H1 (cell line): ENCODE data around the gene WIPF1. TPM values are rescaled to one million over a fixed set of nuclear protein-coding genes. Genes with fewer than 3 reads are reported as not detected.

Experiments
- CTCF ChIA-PET: fragments of 300-600 bp; sonication (Branson Sonifier 250); formaldehyde crosslinking; loops from one replicate; lab custom pipeline; 2021; ENCODE audit not compliant: partially characterized antibody; lab: Charles Lee
- POLR2A ChIA-PET: fragments of 300-600 bp; sonication (Branson Sonifier 250); formaldehyde crosslinking; loops from one replicate; lab custom pipeline; 2021; ENCODE audit warnings: inconsistent platforms; ENCODE audit not compliant: partially characterized antibody; lab: Charles Lee
- DNase-seq, 2 experiments: peaks; one replicate each; pipeline versions ENCODE4 v3.0.0 to v3.0.0-alpha.2; 2010 to 2022; ENCODE audit warnings: low spot score in 2 of 2, low read depth in 1 of 2, mixed read lengths in 1 of 2
- FAIRE-seq: peaks from 2 replicates; lab custom pipeline; 2011; peaks lifted over from hg19 to GRCh38; lab: Jason Lieb, UNC
- H2AFZ ChIP-seq: 2 replicates; pipeline ENCODE4 v1.8.1; 2012; ENCODE audit warnings: low read length, inconsistent platforms
- H2AK5ac ChIP-seq: 2 replicates; pipeline ENCODE4 v1.6.1; 2013; ENCODE audit warnings: low read depth, low read length
- H2BK120ac ChIP-seq: replicated peaks from 2 replicates; pipeline ENCODE3; 2013; ENCODE audit warnings: low read depth, low read length, inconsistent platforms
- H2BK12ac ChIP-seq: 2 replicates; pipeline ENCODE4 v1.6.1; 2013; ENCODE audit warnings: low read depth, low read length
- H2BK15ac ChIP-seq: 2 replicates; pipeline ENCODE4 v1.6.1; 2013; ENCODE audit warnings: low read length
- H2BK20ac ChIP-seq: 2 replicates; pipeline ENCODE4 v1.6.1; 2013; ENCODE audit warnings: low read length
- H2BK5ac ChIP-seq: 2 replicates; pipeline ENCODE4 v1.6.1; 2013; ENCODE audit warnings: low read depth, low read length
- H3K14ac ChIP-seq: 2 replicates; pipeline ENCODE4 v1.6.1; 2013; ENCODE audit warnings: inconsistent platforms; ENCODE audit not compliant: insufficient read length
- H3K18ac ChIP-seq: 2 replicates; pipeline ENCODE4 v1.6.1; 2013; ENCODE audit warnings: low read length; ENCODE audit errors: extremely low read depth
- H3K23ac ChIP-seq: 2 replicates; pipeline ENCODE4 v1.6.1; 2013; ENCODE audit warnings: inconsistent platforms; ENCODE audit not compliant: insufficient read length
- H3K23me2 ChIP-seq: 2 replicates; pipeline ENCODE4 v1.6.1; 2013; ENCODE audit warnings: low read depth, low read length
- H3K27ac ChIP-seq: 2 replicates; pipeline ENCODE4 v1.6.1; 2011; ENCODE audit warnings: low read depth, low read length, inconsistent platforms
- H3K27me3 ChIP-seq, 4 experiments: replicated peaks in 1 of 4; 1 replicate in 1 of 4; 2 replicates in 3 of 4; pipeline versions ENCODE4 v1.6.1 to v1.8.1; 2011 to 2013; ENCODE audit warnings: low read length in 3 of 4, mild to moderate bottlenecking in 3 of 4, inconsistent platforms in 2 of 4, mixed read lengths in 2 of 4, moderate library complexity in 1 of 4; ENCODE audit not compliant: control insufficient read depth in 3 of 4, insufficient read depth in 3 of 4; ENCODE audit errors: extremely low read depth in 1 of 4
- H3K36me3 ChIP-seq, 4 experiments: 2 replicates each; pipeline versions ENCODE4 v1.6.1 to v1.8.1; 2011 to 2013; ENCODE audit warnings: mild to moderate bottlenecking in 4 of 4, low read length in 3 of 4, moderate library complexity in 2 of 4, control low read depth in 1 of 4, inconsistent platforms in 1 of 4; ENCODE audit not compliant: insufficient read depth in 4 of 4, control insufficient read depth in 2 of 4
- H3K4ac ChIP-seq: replicated peaks from 2 replicates; pipeline ENCODE3; 2013; ENCODE audit warnings: low read length, low read depth, mixed read lengths, inconsistent platforms; ENCODE audit not compliant: insufficient read length
- H3K4me1 ChIP-seq, 4 experiments: replicated peaks in 1 of 4; 1 replicate in 1 of 4; 2 replicates in 3 of 4; pipeline versions ENCODE4 v1.6.1 to v1.8.1; 2011 to 2013; ENCODE audit warnings: low read length in 3 of 4, inconsistent platforms in 2 of 4, mixed read lengths in 1 of 4; ENCODE audit not compliant: insufficient read depth in 4 of 4, control insufficient read depth in 3 of 4
- H3K4me2 ChIP-seq, 2 experiments: 2 replicates each; pipeline versions ENCODE4 v1.6.1 to v1.8.1; 2011 to 2013; ENCODE audit warnings: low read depth in 2 of 2, low read length in 2 of 2, control low read depth in 1 of 2, inconsistent platforms in 1 of 2, mild to moderate bottlenecking in 1 of 2; ENCODE audit not compliant: insufficient read depth in 1 of 2
- H3K4me3 ChIP-seq, 4 experiments: fragments of 200-600, 300-600 bp in 1 of 4; sonication (generic), shearing (Covaris generic), sonication (Bioruptor Twin) in 1 of 4; 2 replicates each; pipeline versions ENCODE4 v1.5.1 to v1.8.1; 2011 to 2016; ENCODE audit warnings: low read length in 4 of 4, low read depth in 3 of 4, control low read depth in 2 of 4, inconsistent platforms in 2 of 4, mild to moderate bottlenecking in 2 of 4, mixed read lengths in 1 of 4, moderate library complexity in 1 of 4; ENCODE audit not compliant: insufficient read depth in 2 of 4; ENCODE audit errors: extremely low read depth in 1 of 4
- H3K56ac ChIP-seq: replicated peaks from 2 replicates; pipeline ENCODE3; 2013; ENCODE audit warnings: low read depth, mild to moderate bottlenecking, mixed read lengths, low read length, inconsistent platforms; ENCODE audit not compliant: insufficient read length
- H3K79me1 ChIP-seq: 2 replicates; pipeline ENCODE4 v1.6.1; 2013; ENCODE audit warnings: low read depth, low read length, control low read depth
- H3K79me2 ChIP-seq, 2 experiments: 2 replicates each; pipeline versions ENCODE4 v1.6.1 to v1.8.1; 2012 to 2013; ENCODE audit warnings: low read length in 2 of 2, mild to moderate bottlenecking in 2 of 2, inconsistent platforms in 1 of 2; ENCODE audit not compliant: insufficient read depth in 2 of 2, control insufficient read depth in 1 of 2
- H3K9ac ChIP-seq, 4 experiments: replicated peaks in 1 of 4; 1 replicate in 1 of 4; 2 replicates in 3 of 4; pipeline versions ENCODE4 v1.6.1 to v1.8.1; 2011 to 2013; ENCODE audit warnings: low read depth in 3 of 4, low read length in 3 of 4, control low read depth in 2 of 4, mild to moderate bottlenecking in 2 of 4, moderate library complexity in 2 of 4, inconsistent platforms in 1 of 4; ENCODE audit errors: extremely low read depth in 1 of 4
- H3K9me3 ChIP-seq, 2 experiments: 2 replicates each; pipeline versions ENCODE4 v1.6.1 to v1.8.1; 2012 to 2013; ENCODE audit warnings: mild to moderate bottlenecking in 2 of 2, moderate library complexity in 2 of 2, control low read depth in 1 of 2, inconsistent platforms in 1 of 2, low read depth in 1 of 2, low read length in 1 of 2, mixed read lengths in 1 of 2; ENCODE audit not compliant: insufficient read depth in 2 of 2
- H4K20me1 ChIP-seq, 2 experiments: replicated peaks in 1 of 2; 2 replicates each; pipeline versions ENCODE3 to v1.8.1; 2011 to 2013; ENCODE audit warnings: inconsistent platforms in 2 of 2, low read length in 2 of 2, mild to moderate bottlenecking in 1 of 2; ENCODE audit not compliant: insufficient read depth in 2 of 2, control insufficient read depth in 1 of 2
- H4K5ac ChIP-seq: 2 replicates; pipeline ENCODE4 v1.6.1; 2013; ENCODE audit warnings: low read length, low read depth, mixed read lengths, inconsistent platforms; ENCODE audit not compliant: insufficient read length
- H4K8ac ChIP-seq: 2 replicates; pipeline ENCODE4 v1.8.0; 2013; ENCODE audit warnings: mild to moderate bottlenecking, moderate library complexity, low read length, inconsistent platforms; ENCODE audit not compliant: insufficient read depth; ENCODE audit errors: extremely low read depth
- H4K91ac ChIP-seq: replicated peaks from 2 replicates; pipeline ENCODE3; 2013; ENCODE audit warnings: low read length, mixed read lengths, inconsistent platforms; ENCODE audit not compliant: insufficient read length
- BCL11A ChIP-seq, 2 experiments: IDR thresholded peaks; one replicate each; pipeline ENCODE4 v1.6.1; 2011; ENCODE audit warnings: low read depth in 2 of 2, low read length in 2 of 2, mild to moderate bottlenecking in 2 of 2
- BRCA1 ChIP-seq: IDR thresholded peaks from 2 replicates; pipeline ENCODE4 v1.6.1; 2012; ENCODE audit warnings: low read depth, low read length, improper control_type of control experiment
- KDM5A ChIP-seq: fragments of 200-600 bp; IDR thresholded peaks from 2 replicates; pipeline ENCODE4 v1.7.1; 2012; ENCODE audit warnings: mild to moderate bottlenecking, low read length, inconsistent platforms, mixed read lengths
- MAFK ChIP-seq: IDR thresholded peaks from 2 replicates; pipeline ENCODE4 v1.6.1; 2012; ENCODE audit warnings: low read depth, mild to moderate bottlenecking, improper control_type of control experiment, low read length
- RXRA ChIP-seq: IDR thresholded peaks from 2 replicates; pipeline ENCODE4 v1.6.1; 2011; ENCODE audit warnings: low read depth, mild to moderate bottlenecking, low read length, moderate library complexity; ENCODE audit not compliant: insufficient read depth
- TAF7 ChIP-seq: optimal IDR thresholded peaks from 2 replicates; pipeline ENCODE3; 2011; ENCODE audit warnings: low read depth, mild to moderate bottlenecking, inconsistent platforms, low read length, moderate library complexity, borderline replicate concordance
- WGBS, 2 experiments: shearing (Covaris generic) in 1 of 2; methylation state at CpG; one replicate each; pipeline versions ENCODE4 v1.1.6 to v1.1.7; 2013 to 2015; ENCODE audit warnings: low lambda C conversion rate in 2 of 2, mixed read lengths in 2 of 2, inconsistent platforms in 1 of 2, low coverage in 1 of 2, missing lambda C conversion rate in 1 of 2; ENCODE audit not compliant: insufficient replicate concordance in 2 of 2, insufficient coverage in 1 of 2, insufficient read length in 1 of 2; ENCODE audit errors: extremely low coverage in 1 of 2, missing lambda C conversion rate in 1 of 2; 5-methylcytosine and 5-hydroxymethylcytosine counted together
- polyA plus RNA-seq, 7 experiments: library from polyadenylated mRNA; depleted of rRNA in 3 of 7; stranded (reverse) in 5 of 7; unstranded in 2 of 7; fragments of >200 nt in 5 of 7; fragments of 200-250 nt in 2 of 7; gene quantifications; 1 replicate in 5 of 7; 2 replicates in 1 of 7; 4 replicates in 1 of 7; pipeline versions ENCODE4 v1.2.1 to v1.2.3, GENCODE V29; 2011 to 2013; ENCODE audit warnings: missing spikeins in 2 of 7, mixed read lengths in 2 of 7
- total RNA-seq: library from RNA; stranded (reverse); fragmentation: NEBNext Ultra II Directional; extraction: Animal tissue kit (Norgen Biotek cat#: 25700); gene quantifications from 2 replicates; pipeline ENCODE4 v1.2.1, GENCODE V29; 2021
- TF ChIP-seq, protein P1 (sequence below), 3 experiments: IDR thresholded peaks; 1 replicate in 2 of 3; 2 replicates in 1 of 3; pipeline versions ENCODE4 v1.5.1 to v1.6.1; 2011; ENCODE audit warnings: low read length in 3 of 3, mild to moderate bottlenecking in 3 of 3, inconsistent platforms in 2 of 3, low read depth in 1 of 3, moderate library complexity in 1 of 3; ENCODE audit not compliant: insufficient read depth in 1 of 3; ENCODE audit errors: control extremely low read depth in 1 of 3
- TF ChIP-seq, protein P2 (sequence below): IDR thresholded peaks from 2 replicates; pipeline ENCODE4 v1.6.1; 2012; ENCODE audit warnings: inconsistent platforms

WIPF1 gene
- total and polyA plus RNA-seq, 2 of the 8 experiments (the other 6 are each of a cell fraction or from before 2014, with no cell fraction given), result 4.7 to 5.2 TPM

DNA sequence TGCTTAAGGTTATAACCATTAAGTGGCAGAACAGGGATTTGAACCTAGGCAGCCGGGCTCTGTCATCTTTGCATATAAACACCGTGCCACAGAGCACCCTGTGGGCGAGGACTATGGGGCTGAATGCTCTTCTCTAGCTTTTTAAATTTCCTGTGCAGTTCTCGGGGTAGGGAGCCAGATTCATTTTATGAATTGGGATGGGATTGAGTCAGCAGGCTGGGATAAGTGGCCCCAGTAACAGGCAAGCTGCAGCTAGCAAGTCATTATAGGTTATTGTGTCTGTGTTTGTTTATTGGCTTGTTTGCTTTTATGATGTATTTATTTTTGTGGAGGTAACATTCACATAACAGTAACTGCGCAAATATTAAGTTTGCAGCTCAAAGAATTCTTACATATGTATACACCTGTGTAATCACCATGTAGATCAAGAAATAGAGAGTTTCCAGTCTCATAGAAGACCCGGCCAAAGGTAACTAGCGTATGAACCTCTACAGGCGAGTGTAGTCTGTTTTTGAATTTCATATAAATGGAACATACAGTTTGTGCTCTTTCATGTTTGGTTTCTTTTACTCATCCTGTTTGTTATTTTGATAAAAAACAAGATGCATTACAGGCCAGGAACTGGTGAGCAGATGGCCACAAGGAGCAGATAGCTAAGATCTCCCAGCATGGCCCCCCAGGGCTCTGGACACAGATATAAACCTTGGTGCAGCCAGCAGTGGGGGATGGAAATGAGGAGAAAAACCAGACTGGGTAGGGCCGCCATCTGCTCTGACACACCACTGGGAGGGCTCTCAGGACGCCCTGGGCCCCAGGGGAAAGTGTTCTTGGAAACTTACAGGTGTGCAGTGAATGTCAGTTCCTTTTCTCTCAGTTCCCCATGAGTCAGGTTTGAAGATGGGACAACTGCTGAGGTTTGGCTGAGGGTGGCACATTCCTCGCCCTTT is 61.6 kb downstream of the WIPF1 start:
- H4K5ac ChIP-seq, result no peak overlapping the region
- H2AFZ ChIP-seq, result 0 out of 2 replicates have a peak overlapping the region, but pooled peaks have one; percentile 40
- no peaks in the 10 kb centered on the region for H3K36me3 ChIP-seq
- no peak overlapping the region for H2BK15ac ChIP-seq
- no peak overlapping the region for H3K27ac ChIP-seq
- no peaks in the 10 kb centered on the region for H3K23me2 ChIP-seq
- H3K18ac ChIP-seq, result no peak overlapping the region
- CTCF ChIA-PET, result interaction anchor here (1.0 to 2.9 kb wide), 7 partner anchors 11 to 73 kb away, joined by 3 to 10 read pairs (median 6); no protein-coding TSS in a partner anchor
- no peak overlapping the region for H3K14ac ChIP-seq
- H2BK12ac ChIP-seq, result no peak overlapping the region
- no peak overlapping the region for H3K56ac ChIP-seq
- H3K9me3 ChIP-seq, result no peaks in the 10 kb centered on the region
- no peak overlapping the region for H2BK5ac ChIP-seq
- no peak overlapping the region for H2BK20ac ChIP-seq
- no peak overlapping the region for H3K4ac ChIP-seq
- POLR2A ChIA-PET, result no interaction called here
- H3K9ac ChIP-seq, result no peak overlapping the region
- no peak overlapping the region for H4K8ac ChIP-seq
- no peak overlapping the region for H4K91ac ChIP-seq
- no peak overlapping the region for H3K4me2 ChIP-seq
- no peaks in the 10 kb centered on the region for H3K79me2 ChIP-seq
- no peaks in the 10 kb centered on the region; a peak in 1 of 7 replicates for H3K27me3 ChIP-seq
- H3K23ac ChIP-seq, result no peak overlapping the region
- H2AK5ac ChIP-seq, result no peak overlapping the region
- FAIRE-seq (no peak), DNase-seq (no peak)
- no peaks in the 10 kb centered on the region for H3K4me1 ChIP-seq
- no peaks in the 10 kb centered on the region for H3K79me1 ChIP-seq
- H2BK120ac ChIP-seq, result no peak overlapping the region
- no peaks in the 10 kb centered on the region for H4K20me1 ChIP-seq
- no peak overlapping the region for H3K4me3 ChIP-seq
- 79% methylated on average over 11 of the region's 11 CpGs; no CpG with 5 or more reads in 1 of the 2 experiments for WGBS, 2 experiments
- TF ChIP-seq MAFK, result no peak
- no peak for TF ChIP-seq RXRA
- TF ChIP-seq KDM5A, result no peak
- TF ChIP-seq, protein P1, sequence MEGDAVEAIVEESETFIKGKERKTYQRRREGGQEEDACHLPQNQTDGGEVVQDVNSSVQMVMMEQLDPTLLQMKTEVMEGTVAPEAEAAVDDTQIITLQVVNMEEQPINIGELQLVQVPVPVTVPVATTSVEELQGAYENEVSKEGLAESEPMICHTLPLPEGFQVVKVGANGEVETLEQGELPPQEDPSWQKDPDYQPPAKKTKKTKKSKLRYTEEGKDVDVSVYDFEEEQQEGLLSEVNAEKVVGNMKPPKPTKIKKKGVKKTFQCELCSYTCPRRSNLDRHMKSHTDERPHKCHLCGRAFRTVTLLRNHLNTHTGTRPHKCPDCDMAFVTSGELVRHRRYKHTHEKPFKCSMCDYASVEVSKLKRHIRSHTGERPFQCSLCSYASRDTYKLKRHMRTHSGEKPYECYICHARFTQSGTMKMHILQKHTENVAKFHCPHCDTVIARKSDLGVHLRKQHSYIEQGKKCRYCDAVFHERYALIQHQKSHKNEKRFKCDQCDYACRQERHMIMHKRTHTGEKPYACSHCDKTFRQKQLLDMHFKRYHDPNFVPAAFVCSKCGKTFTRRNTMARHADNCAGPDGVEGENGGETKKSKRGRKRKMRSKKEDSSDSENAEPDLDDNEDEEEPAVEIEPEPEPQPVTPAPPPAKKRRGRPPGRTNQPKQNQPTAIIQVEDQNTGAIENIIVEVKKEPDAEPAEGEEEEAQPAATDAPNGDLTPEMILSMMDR (IDR thresholded peaks at IDR 0.05; ENCODE audit: control extremely low read depth in 1 of 3, insufficient read depth in 1 of 3, low read depth in 1 of 3, low read length in 3 of 3), result no peak
- no peak for TF ChIP-seq TAF7
- TF ChIP-seq, protein P2, sequence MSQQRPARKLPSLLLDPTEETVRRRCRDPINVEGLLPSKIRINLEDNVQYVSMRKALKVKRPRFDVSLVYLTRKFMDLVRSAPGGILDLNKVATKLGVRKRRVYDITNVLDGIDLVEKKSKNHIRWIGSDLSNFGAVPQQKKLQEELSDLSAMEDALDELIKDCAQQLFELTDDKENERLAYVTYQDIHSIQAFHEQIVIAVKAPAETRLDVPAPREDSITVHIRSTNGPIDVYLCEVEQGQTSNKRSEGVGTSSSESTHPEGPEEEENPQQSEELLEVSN, result no peak
- no peak for TF ChIP-seq BRCA1
- TF ChIP-seq BCL11A (IDR thresholded peaks at IDR 0.05; ENCODE audit: low read depth in 2 of 2, low read length in 2 of 2), result no peak
